HG02763 (cell line): ENCODE measurements around the gene IL17A.

Source experiments
- ATAC-seq: cut with Tn5 transposase; IDR thresholded peaks from one replicate; pipeline ENCODE4 v1.9.1; 2021; ENCODE audit warnings: mild to moderate bottlenecking, moderate library complexity; ENCODE audit not compliant: unreplicated experiment

The IL17A gene

GRCh38 chr6:52210227-52210626 lies 24.1 kb downstream of the IL17A start:
- peak; percentile 75 for ATAC-seq

- no peak for ATAC-seq
Measured at GRCh38 chr6:52213127-52213526, 27.0 kb downstream of the IL17A start.

- ATAC-seq = no peak
Measured at GRCh38 chr6:52215787-52216186, 29.6 kb downstream of the IL17A start.

- ATAC-seq = no peak
Measured at GRCh38 chr6:52216932-52217575, 30.9 kb downstream of the IL17A start.

- ATAC-seq = no peak
Measured at GRCh38 chr6:52217761-52218160, 31.6 kb downstream of the IL17A start.

- ATAC-seq = no peak
Measured at GRCh38 chr6:52221302-52221701, 35.1 kb downstream of the IL17A start.

GRCh38 chr6:52227495-52227894 lies 41.3 kb downstream of the IL17A start:
- peak; percentile 100 for ATAC-seq

GRCh38 chr6:52230685-52231084 lies 44.5 kb downstream of the IL17A start:
- no peak for ATAC-seq

- ATAC-seq = no peak
Measured at GRCh38 chr6:52231406-52232127, 45.4 kb downstream of the IL17A start.

- no peak for ATAC-seq
Measured at GRCh38 chr6:52233005-52233404, 46.8 kb downstream of the IL17A start.

- ATAC-seq = peak; percentile 80
Measured at GRCh38 chr6:52233975-52234823, 48.0 kb downstream of the IL17A start.
